NB4 (cell line): ENCODE measurements around the gene CYFIP2.

Experiments used
- CTCF ChIP-seq: IDR thresholded peaks from one replicate; pipeline ENCODE4 v1.5.1; 2012; ENCODE audit warnings: low read depth, low read length
- MYC ChIP-seq: IDR thresholded peaks from 2 replicates; pipeline ENCODE4 v1.6.1; 2011; ENCODE audit warnings: low read depth, low read length
- POLR2A ChIP-seq: IDR thresholded peaks from 2 replicates; pipeline ENCODE4 v1.6.1; 2011; ENCODE audit warnings: mild to moderate bottlenecking; ENCODE audit not compliant: insufficient read length; ENCODE audit errors: extremely low read depth

- TF ChIP-seq POLR2A: no peak
- no peak for TF ChIP-seq CTCF
- TF ChIP-seq MYC: no peak
Observed at GRCh38 chr5:157279605-157280239, 13.8 kb downstream of the CYFIP2 start.
